ENCODE measurements around the gene GRID2. TPM values are rescaled to one million over a fixed set of nuclear protein-coding genes. Genes with fewer than 3 reads are reported as not detected.

Gene GRID2
- total and polyA plus RNA-seq, 12 donors: 0.01 to 0.07 (median 0.07) TPM; not detected in 9

GRCh38 chr4:93444860-93445259 is 1141.1 kb downstream of the GRID2 start:
- TF ChIP-seq, protein P1, sequence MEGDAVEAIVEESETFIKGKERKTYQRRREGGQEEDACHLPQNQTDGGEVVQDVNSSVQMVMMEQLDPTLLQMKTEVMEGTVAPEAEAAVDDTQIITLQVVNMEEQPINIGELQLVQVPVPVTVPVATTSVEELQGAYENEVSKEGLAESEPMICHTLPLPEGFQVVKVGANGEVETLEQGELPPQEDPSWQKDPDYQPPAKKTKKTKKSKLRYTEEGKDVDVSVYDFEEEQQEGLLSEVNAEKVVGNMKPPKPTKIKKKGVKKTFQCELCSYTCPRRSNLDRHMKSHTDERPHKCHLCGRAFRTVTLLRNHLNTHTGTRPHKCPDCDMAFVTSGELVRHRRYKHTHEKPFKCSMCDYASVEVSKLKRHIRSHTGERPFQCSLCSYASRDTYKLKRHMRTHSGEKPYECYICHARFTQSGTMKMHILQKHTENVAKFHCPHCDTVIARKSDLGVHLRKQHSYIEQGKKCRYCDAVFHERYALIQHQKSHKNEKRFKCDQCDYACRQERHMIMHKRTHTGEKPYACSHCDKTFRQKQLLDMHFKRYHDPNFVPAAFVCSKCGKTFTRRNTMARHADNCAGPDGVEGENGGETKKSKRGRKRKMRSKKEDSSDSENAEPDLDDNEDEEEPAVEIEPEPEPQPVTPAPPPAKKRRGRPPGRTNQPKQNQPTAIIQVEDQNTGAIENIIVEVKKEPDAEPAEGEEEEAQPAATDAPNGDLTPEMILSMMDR (IDR thresholded peaks at IDR 0.05): no peak
- H3K27me3 ChIP-seq: no peaks in the 10 kb centered on the region
- intact Hi-C loops (cut with DNase I): no loop called here
- H3K4me1 ChIP-seq: no peaks in the 10 kb centered on the region
- no peak overlapping the region for H3K27ac ChIP-seq
- no peaks in the 10 kb centered on the region for H3K36me3 ChIP-seq
- DNase-seq: no peak
- no peak overlapping the region for H3K4me3 ChIP-seq
- 85 to 93% methylated on average over 1 of the region's 1 CpG for WGBS, 2 donors
- H3K9me3 ChIP-seq: peaks cover 0 to 6% (median 0%) of the 10 kb centered on the region in 11 donors
- ATAC-seq: no peak

DNA sequence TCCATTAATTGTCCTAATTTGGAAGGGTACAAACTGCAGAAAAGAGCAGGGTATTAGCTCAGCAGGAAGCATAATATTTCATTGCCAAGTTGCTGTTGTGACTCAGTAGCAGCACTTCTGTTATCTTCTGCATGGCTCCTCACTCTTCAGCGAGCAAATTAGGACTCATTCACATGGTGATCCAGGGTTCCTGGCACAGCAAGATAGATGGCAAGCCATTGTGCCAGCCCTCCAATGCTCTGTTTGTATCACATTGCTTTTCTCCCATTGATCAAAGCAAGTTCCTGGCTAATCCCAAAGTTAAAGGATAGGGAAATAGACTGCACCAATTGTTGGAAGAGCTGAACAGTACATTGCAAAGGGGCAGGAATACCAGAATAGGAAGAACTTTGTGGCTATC is 1142.3 kb downstream of the GRID2 start:
- Histone ChIP-seq H3K4me3 (no peak overlapping the region), H3K36me3 (no peaks in the 10 kb centered on the region), H3K4me1 (no peaks in the 10 kb centered on the region), H3K27ac (no peak overlapping the region), H3K27me3 (no peaks in the 10 kb centered on the region), H3K9me3 (peaks cover 0 to 6% (median 0%) of the 10 kb centered on the region in 11 donors)
- ATAC-seq (no peak), DNase-seq (no peak)
- WGBS, 2 donors: 51 to 71% methylated on average over 1 of the region's 1 CpG
- intact Hi-C loops (cut with DNase I): no loop called here
- TF ChIP-seq, protein P1 (IDR thresholded peaks at IDR 0.05): no peak

GRCh38 chr4:93448691-93449293 is 1145.0 kb downstream of the GRID2 start:
- WGBS, 2 donors: 88 to 97% methylated on average over 1 of the region's 1 CpG
- ATAC-seq: no peak
- intact Hi-C loops (cut with DNase I): no loop called here

GRCh38 chr4:93451954-93452353 is 1148.2 kb downstream of the GRID2 start:
- Histone ChIP-seq H3K9me3 (no peaks in the 10 kb centered on the region), H3K27ac (no peak overlapping the region), H3K36me3 (no peaks in the 10 kb centered on the region), H3K4me1 (no peaks in the 10 kb centered on the region), H3K4me3 (no peak overlapping the region), H3K27me3 (no peaks in the 10 kb centered on the region)
- no peak for DNase-seq
- intact Hi-C loops (cut with DNase I): no loop called here
- 62 to 68% methylated on average over 1 of the region's 1 CpG for WGBS, 2 donors
- TF ChIP-seq, protein P1 (IDR thresholded peaks at IDR 0.05): no peak
- ATAC-seq: no peak

More at GRCh38 chr4:93448691-93449293, 1145.0 kb downstream of the GRID2 start:
- H3K4me3 ChIP-seq: no peak overlapping the region
- H3K27ac ChIP-seq: no peak overlapping the region
- H3K27me3 ChIP-seq: no peaks in the 10 kb centered on the region
- no peaks in the 10 kb centered on the region for H3K36me3 ChIP-seq
- no peaks in the 10 kb centered on the region for H3K4me1 ChIP-seq
- TF ChIP-seq, protein P1 (IDR thresholded peaks at IDR 0.05): no peak
- no peak for DNase-seq
- H3K9me3 ChIP-seq: peaks cover 0 to 6% (median 0%) of the 10 kb centered on the region in 11 donors

Measured in heart right ventricle (tissue), 16 donors.